Measurements from ENCODE around the gene SIK3.

SIK3 gene

DNA sequence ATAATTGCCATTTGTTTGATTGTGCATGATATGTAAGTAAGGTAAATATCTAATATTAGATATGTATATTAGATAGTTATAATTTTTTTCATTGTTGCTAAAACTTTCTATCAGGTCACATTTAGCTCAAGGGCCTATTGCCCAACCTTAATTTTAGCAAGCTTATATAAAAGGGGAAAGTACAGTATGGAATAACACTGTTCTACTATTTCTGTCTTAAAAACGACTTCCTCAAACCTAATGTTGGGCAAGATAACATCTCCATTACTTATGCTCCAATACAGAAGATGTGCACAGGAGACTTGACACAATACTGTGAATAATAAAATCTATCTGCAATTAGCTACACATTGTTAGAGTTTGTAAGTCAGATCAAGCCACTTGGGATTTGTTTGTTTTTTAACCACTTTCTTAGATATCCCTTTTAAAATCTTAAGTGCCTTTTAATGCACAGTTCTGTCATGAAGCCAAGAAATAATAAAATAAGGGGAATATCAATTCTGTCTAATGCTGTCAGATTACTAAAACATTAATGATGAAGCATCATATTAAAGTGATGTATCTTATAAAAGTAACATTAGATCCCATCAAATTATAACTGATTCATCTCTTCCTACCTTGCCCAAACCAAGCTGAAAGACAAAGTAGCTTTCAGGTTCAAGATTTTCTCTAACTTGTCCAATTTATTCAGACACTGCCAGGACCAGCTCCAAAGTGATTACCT, 98.1 kb downstream of the SIK3 start:
- WGBS (ENCODE audit: insufficient coverage) = no CpG with 5 or more reads among the region's 1 CpG
- Histone ChIP-seq H3K27me3 (replicated peaks in 2 of 5; ENCODE audit: control insufficient read depth in 4 of 5, insufficient read depth in 5 of 5, low read length in 4 of 5) (no peaks in the 10 kb centered on the region), H3K36me3 (ENCODE audit: control insufficient read depth in 4 of 4, insufficient read depth in 4 of 4, low read length in 3 of 4) (peaks cover 0 to 2% (median 0%) of the 10 kb centered on the region in 4 experiments), H3K4me1 (ENCODE audit: control extremely low read depth in 1 of 4, control insufficient read depth in 4 of 4, insufficient read depth in 4 of 4, low read length in 3 of 4) (peaks cover 12 to 42% (median 27%) of the 10 kb centered on the region in 4 experiments), H3K9me3 (ENCODE audit: control extremely low read depth in 1 of 5, control insufficient read depth in 4 of 5, insufficient read depth in 2 of 5, low read depth in 1 of 5, low read length in 4 of 5) (no peaks in the 10 kb centered on the region), H3K27ac (ENCODE audit: insufficient read depth in 1 of 2, low read depth in 1 of 2, low read length in 2 of 2, poor library complexity in 1 of 2, severe bottlenecking in 2 of 2) (no peak overlapping the region), H3K4me3 (ENCODE audit: control insufficient read depth in 1 of 7, extremely low read depth in 1 of 7, insufficient read depth in 4 of 7, low read depth in 2 of 7, low read length in 6 of 7) (no peak overlapping the region)
- ChIA-PET CTCF (interaction anchor here (0.6 to 2.5 kb wide), 9 partner anchors 9 to 93 kb away, joined by 3 to 6 read pairs (median 3); no protein-coding TSS in a partner anchor), POLR2A (interaction anchor here (0.8 kb wide), 2 partner anchors 16 to 147 kb away, joined by 3 to 5 read pairs; no protein-coding TSS in a partner anchor)
- peak; percentile 32 to 86 (median 76) for DNase-seq

DNA sequence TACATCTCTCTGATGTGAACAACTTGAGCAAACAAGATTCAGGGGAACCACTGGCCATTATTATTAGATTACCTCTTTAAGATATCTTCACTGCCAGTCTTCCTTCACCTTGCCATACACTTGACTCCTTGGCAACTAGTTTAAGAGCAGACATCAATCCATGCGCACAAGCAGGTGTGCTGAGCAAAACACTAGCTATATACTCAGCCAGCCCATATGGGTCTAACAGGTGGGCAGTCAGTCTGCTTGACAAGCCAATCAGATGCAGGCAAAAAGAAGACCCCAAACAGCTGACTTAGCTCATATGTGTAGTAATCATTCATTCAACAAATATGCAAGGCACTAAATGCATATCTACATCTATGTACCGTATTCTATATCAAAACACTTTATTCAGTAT, 101.2 kb downstream of the SIK3 start:
- 100% methylated on average over 1 of the region's 2 CpGs for WGBS (ENCODE audit: insufficient coverage)
- DNase-seq = no peak
- H3K4me3 ChIP-seq (ENCODE audit: control insufficient read depth in 1 of 7, extremely low read depth in 1 of 7, insufficient read depth in 4 of 7, low read depth in 2 of 7, low read length in 6 of 7) = no peak overlapping the region
- no peaks in the 10 kb centered on the region for H3K36me3 ChIP-seq (ENCODE audit: control insufficient read depth in 4 of 4, insufficient read depth in 4 of 4, low read length in 3 of 4)
- H3K4me1 ChIP-seq (ENCODE audit: control extremely low read depth in 1 of 4, control insufficient read depth in 4 of 4, insufficient read depth in 4 of 4, low read length in 3 of 4) = peaks cover 19 to 48% (median 25%) of the 10 kb centered on the region in 4 experiments
- H3K27me3 ChIP-seq (replicated peaks in 2 of 5; ENCODE audit: control insufficient read depth in 4 of 5, insufficient read depth in 5 of 5, low read length in 4 of 5) = no peaks in the 10 kb centered on the region
- no peak overlapping the region for H3K27ac ChIP-seq (ENCODE audit: insufficient read depth in 1 of 2, low read depth in 1 of 2, low read length in 2 of 2, poor library complexity in 1 of 2, severe bottlenecking in 2 of 2)
- CTCF ChIA-PET = interaction anchor here (0.9 to 7.1 kb wide), 5 partner anchors 11 to 117 kb away, joined by 3 to 52 read pairs (median 5); no protein-coding TSS in a partner anchor
- POLR2A ChIA-PET = interaction anchor here (1.2 kb wide), 1 partner anchor 12 kb away, joined by 3 read pairs; no protein-coding TSS in a partner anchor
- H3K9me3 ChIP-seq (ENCODE audit: control extremely low read depth in 1 of 5, control insufficient read depth in 4 of 5, insufficient read depth in 2 of 5, low read depth in 1 of 5, low read length in 4 of 5) = no peaks in the 10 kb centered on the region

DNA sequence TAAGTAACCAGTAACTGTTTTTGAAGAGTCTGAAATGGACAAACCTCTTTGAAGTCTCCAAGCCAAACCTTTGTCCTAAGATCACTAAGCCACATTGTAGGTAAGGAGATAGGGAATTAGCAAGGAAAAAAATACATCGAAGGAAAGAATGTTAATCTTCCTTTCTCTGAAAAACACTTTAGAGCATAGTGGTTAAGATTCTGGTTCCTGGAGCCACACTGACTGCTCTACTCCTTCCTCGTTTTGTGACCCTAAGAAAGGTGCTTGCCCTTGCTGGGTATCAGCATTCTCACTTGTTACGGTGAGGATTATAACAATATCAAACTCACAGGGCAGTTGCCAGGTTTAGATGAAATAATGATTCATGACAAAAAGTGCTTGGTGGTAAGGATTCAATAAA, 104.0 kb downstream of the SIK3 start:
- ChIA-PET CTCF (interaction anchor here (0.6 to 7.1 kb wide), 7 partner anchors 8 to 1318 kb away, joined by 3 to 52 read pairs (median 4); no protein-coding TSS in a partner anchor), POLR2A (interaction anchor here (0.7 to 0.9 kb wide), 2 partner anchors 12 kb away, joined by 3 to 4 read pairs; no protein-coding TSS in a partner anchor)
- Histone ChIP-seq H3K27ac (ENCODE audit: insufficient read depth in 1 of 2, low read depth in 1 of 2, low read length in 2 of 2, poor library complexity in 1 of 2, severe bottlenecking in 2 of 2) (peak overlapping the region; percentile 92 to 94), H3K9me3 (ENCODE audit: control extremely low read depth in 1 of 5, control insufficient read depth in 4 of 5, insufficient read depth in 2 of 5, low read depth in 1 of 5, low read length in 4 of 5) (no peaks in the 10 kb centered on the region), H3K4me3 (ENCODE audit: control insufficient read depth in 1 of 7, extremely low read depth in 1 of 7, insufficient read depth in 4 of 7, low read depth in 2 of 7, low read length in 6 of 7) (peak overlapping the region in 2 of 7 experiments; percentile 13 to 34), H3K27me3 (replicated peaks in 2 of 5; ENCODE audit: control insufficient read depth in 4 of 5, insufficient read depth in 5 of 5, low read length in 4 of 5) (no peaks in the 10 kb centered on the region), H3K36me3 (ENCODE audit: control insufficient read depth in 4 of 4, insufficient read depth in 4 of 4, low read length in 3 of 4) (no peaks in the 10 kb centered on the region), H3K4me1 (ENCODE audit: control extremely low read depth in 1 of 4, control insufficient read depth in 4 of 4, insufficient read depth in 4 of 4, low read length in 3 of 4) (peaks cover 9 to 39% (median 18%) of the 10 kb centered on the region in 4 experiments)
- 0% methylated on average over 2 of the region's 3 CpGs for WGBS (ENCODE audit: insufficient coverage)
- no peak for DNase-seq

DNA sequence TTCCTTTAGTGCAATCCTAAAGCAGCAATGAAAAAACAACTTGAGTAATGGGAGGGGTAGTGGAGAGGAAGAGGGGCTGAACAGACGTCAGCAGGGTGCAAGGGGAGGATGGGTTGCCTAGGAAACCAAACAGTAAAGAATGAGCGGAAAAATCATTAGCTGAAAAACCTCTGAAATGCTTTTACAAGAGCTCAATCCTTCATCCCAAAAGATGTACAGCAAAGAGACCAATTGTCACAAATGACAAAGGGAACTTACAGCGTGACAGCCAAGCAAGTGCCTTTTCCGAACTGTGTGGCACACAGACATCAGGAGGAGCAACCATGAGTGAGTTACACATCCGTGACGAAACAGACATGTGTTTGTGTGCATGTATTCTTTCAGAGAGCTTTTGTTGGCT, 104.6 kb downstream of the SIK3 start:
- peak overlapping the region; percentile 92 to 94 for H3K27ac ChIP-seq (ENCODE audit: insufficient read depth in 1 of 2, low read depth in 1 of 2, low read length in 2 of 2, poor library complexity in 1 of 2, severe bottlenecking in 2 of 2)
- no peaks in the 10 kb centered on the region for H3K9me3 ChIP-seq (ENCODE audit: control extremely low read depth in 1 of 5, control insufficient read depth in 4 of 5, insufficient read depth in 2 of 5, low read depth in 1 of 5, low read length in 4 of 5)
- DNase-seq = peak; percentile 84 to 86 (median 84)
- 29% methylated on average over 2 of the region's 6 CpGs for WGBS (ENCODE audit: insufficient coverage)
- no peaks in the 10 kb centered on the region for H3K36me3 ChIP-seq (ENCODE audit: control insufficient read depth in 4 of 4, insufficient read depth in 4 of 4, low read length in 3 of 4)
- H3K4me1 ChIP-seq (ENCODE audit: control extremely low read depth in 1 of 4, control insufficient read depth in 4 of 4, insufficient read depth in 4 of 4, low read length in 3 of 4) = peaks cover 9 to 45% (median 21%) of the 10 kb centered on the region in 4 experiments
- no peaks in the 10 kb centered on the region for H3K27me3 ChIP-seq (replicated peaks in 2 of 5; ENCODE audit: control insufficient read depth in 4 of 5, insufficient read depth in 5 of 5, low read length in 4 of 5)
- H3K4me3 ChIP-seq (ENCODE audit: control insufficient read depth in 1 of 7, extremely low read depth in 1 of 7, insufficient read depth in 4 of 7, low read depth in 2 of 7, low read length in 6 of 7) = peak overlapping the region in 4 of 7 experiments; percentile 13 to 64 (median 20)
- ChIA-PET POLR2A (interaction anchor here (0.7 to 0.9 kb wide), 2 partner anchors 11 to 37 kb away, joined by 3 read pairs; no protein-coding TSS in a partner anchor), CTCF (interaction anchor here (0.9 to 7.1 kb wide), 8 partner anchors 8 to 233 kb away, joined by 3 to 52 read pairs (median 3); no protein-coding TSS in a partner anchor)

DNA sequence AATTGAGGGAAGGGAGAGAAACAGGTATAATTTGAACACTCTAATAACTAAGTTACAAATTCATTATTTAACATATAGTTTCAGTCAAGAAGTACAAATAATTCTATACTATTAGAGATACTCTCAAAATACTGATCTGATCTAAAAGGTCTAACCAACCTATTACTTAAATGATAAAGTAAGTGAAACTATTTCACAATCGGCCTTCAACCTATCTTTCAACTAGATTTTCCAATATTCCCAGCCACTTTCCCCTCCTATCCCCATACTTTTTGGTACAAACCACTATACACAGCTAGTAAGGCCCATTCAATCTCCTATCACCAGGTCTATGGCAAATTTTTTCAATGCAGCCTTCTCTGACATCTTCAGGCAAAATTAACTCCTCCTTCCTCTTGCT, 106.7 kb downstream of the SIK3 start:
- Histone ChIP-seq H3K27ac (ENCODE audit: insufficient read depth in 1 of 2, low read depth in 1 of 2, low read length in 2 of 2, poor library complexity in 1 of 2, severe bottlenecking in 2 of 2) (no peak overlapping the region), H3K4me3 (ENCODE audit: control insufficient read depth in 1 of 7, extremely low read depth in 1 of 7, insufficient read depth in 4 of 7, low read depth in 2 of 7, low read length in 6 of 7) (no peak overlapping the region), H3K27me3 (replicated peaks in 2 of 5; ENCODE audit: control insufficient read depth in 4 of 5, insufficient read depth in 5 of 5, low read length in 4 of 5) (no peaks in the 10 kb centered on the region), H3K9me3 (ENCODE audit: control extremely low read depth in 1 of 5, control insufficient read depth in 4 of 5, insufficient read depth in 2 of 5, low read depth in 1 of 5, low read length in 4 of 5) (no peaks in the 10 kb centered on the region), H3K4me1 (ENCODE audit: control extremely low read depth in 1 of 4, control insufficient read depth in 4 of 4, insufficient read depth in 4 of 4, low read length in 3 of 4) (peaks cover 24 to 58% (median 32%) of the 10 kb centered on the region in 4 experiments), H3K36me3 (ENCODE audit: control insufficient read depth in 4 of 4, insufficient read depth in 4 of 4, low read length in 3 of 4) (no peaks in the 10 kb centered on the region)
- ChIA-PET CTCF (interaction anchor here (1.2 kb wide), 1 partner anchor 26 kb away, joined by 3 read pairs; no protein-coding TSS in a partner anchor), POLR2A (no interaction called here)
- WGBS (ENCODE audit: insufficient coverage) = 100% methylated on average over 1 of the region's 1 CpG
- DNase-seq = no peak

DNA sequence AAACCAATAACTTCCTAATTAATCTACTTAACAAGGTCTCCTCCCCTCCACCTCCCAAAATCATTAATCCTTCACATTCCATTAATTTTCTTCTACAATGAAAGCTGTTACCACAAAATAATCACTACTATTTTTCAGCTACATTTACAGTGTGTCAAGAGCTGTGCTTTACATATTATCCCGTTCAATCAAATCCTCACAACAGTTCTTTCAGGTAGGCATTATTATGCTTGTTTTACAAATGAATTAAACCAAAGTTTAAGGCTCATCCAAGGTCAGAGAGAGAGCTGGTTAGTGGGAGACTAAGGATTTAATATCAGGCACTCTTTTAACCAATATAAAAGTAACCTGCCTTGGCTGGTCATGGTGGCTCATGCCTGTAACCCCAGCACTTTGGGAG, 107.4 kb downstream of the SIK3 start:
- WGBS (ENCODE audit: insufficient coverage) = no CpG with 5 or more reads among the region's 1 CpG
- Histone ChIP-seq H3K9me3 (ENCODE audit: control extremely low read depth in 1 of 5, control insufficient read depth in 4 of 5, insufficient read depth in 2 of 5, low read depth in 1 of 5, low read length in 4 of 5) (no peaks in the 10 kb centered on the region), H3K27ac (ENCODE audit: insufficient read depth in 1 of 2, low read depth in 1 of 2, low read length in 2 of 2, poor library complexity in 1 of 2, severe bottlenecking in 2 of 2) (no peak overlapping the region), H3K36me3 (ENCODE audit: control insufficient read depth in 4 of 4, insufficient read depth in 4 of 4, low read length in 3 of 4) (no peaks in the 10 kb centered on the region), H3K27me3 (replicated peaks in 2 of 5; ENCODE audit: control insufficient read depth in 4 of 5, insufficient read depth in 5 of 5, low read length in 4 of 5) (no peaks in the 10 kb centered on the region), H3K4me3 (ENCODE audit: control insufficient read depth in 1 of 7, extremely low read depth in 1 of 7, insufficient read depth in 4 of 7, low read depth in 2 of 7, low read length in 6 of 7) (no peak overlapping the region), H3K4me1 (ENCODE audit: control extremely low read depth in 1 of 4, control insufficient read depth in 4 of 4, insufficient read depth in 4 of 4, low read length in 3 of 4) (peaks cover 27 to 65% (median 38%) of the 10 kb centered on the region in 4 experiments)
- ChIA-PET POLR2A (no interaction called here), CTCF (interaction anchor here (0.9 to 1.2 kb wide), 2 partner anchors 9 to 27 kb away, joined by 3 read pairs; no protein-coding TSS in a partner anchor)
- no peak for DNase-seq

DNA sequence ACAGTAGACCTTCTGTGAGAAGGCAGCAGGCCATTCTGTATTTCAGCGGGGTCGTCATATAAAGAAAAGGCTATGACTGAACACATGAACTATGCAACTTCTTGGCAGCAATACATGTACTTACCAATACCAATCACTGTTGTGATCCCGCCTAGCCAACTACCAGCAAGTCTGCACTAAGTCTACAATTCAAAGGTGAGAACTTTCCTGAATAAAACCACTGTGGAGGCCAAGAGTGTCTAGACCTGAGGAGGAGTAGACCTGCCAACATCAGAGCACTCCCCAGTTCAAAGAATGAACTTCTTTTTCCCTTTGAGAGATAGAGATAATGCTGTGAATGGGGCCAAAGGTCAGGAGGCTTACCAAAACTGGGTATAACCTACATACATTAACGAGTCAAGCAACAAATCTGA, 108.2 kb downstream of the SIK3 start:
- Histone ChIP-seq H3K9me3 (ENCODE audit: control extremely low read depth in 1 of 5, control insufficient read depth in 4 of 5, insufficient read depth in 2 of 5, low read depth in 1 of 5, low read length in 4 of 5) (no peaks in the 10 kb centered on the region), H3K27ac (ENCODE audit: insufficient read depth in 1 of 2, low read depth in 1 of 2, low read length in 2 of 2, poor library complexity in 1 of 2, severe bottlenecking in 2 of 2) (peak overlapping the region; percentile 27 to 63), H3K4me1 (ENCODE audit: control extremely low read depth in 1 of 4, control insufficient read depth in 4 of 4, insufficient read depth in 4 of 4, low read length in 3 of 4) (peaks cover 30 to 72% (median 44%) of the 10 kb centered on the region in 4 experiments), H3K4me3 (ENCODE audit: control insufficient read depth in 1 of 7, extremely low read depth in 1 of 7, insufficient read depth in 4 of 7, low read depth in 2 of 7, low read length in 6 of 7) (no peak overlapping the region), H3K36me3 (ENCODE audit: control insufficient read depth in 4 of 4, insufficient read depth in 4 of 4, low read length in 3 of 4) (no peaks in the 10 kb centered on the region), H3K27me3 (replicated peaks in 2 of 5; ENCODE audit: control insufficient read depth in 4 of 5, insufficient read depth in 5 of 5, low read length in 4 of 5) (no peaks in the 10 kb centered on the region)
- WGBS (ENCODE audit: insufficient coverage) = 100% methylated on average over 2 of the region's 4 CpGs
- ChIA-PET CTCF (interaction anchor here (0.9 to 1.4 kb wide), 2 partner anchors 9 to 10 kb away, joined by 3 to 5 read pairs; no protein-coding TSS in a partner anchor), POLR2A (no interaction called here)
- no peak for DNase-seq
